HG03135 (cell line): Measurements from ENCODE around the gene OCSTAMP.

Experiments used
- ATAC-seq: cut with Tn5 transposase; IDR thresholded peaks from one replicate; pipeline ENCODE4 v1.9.1; 2021; ENCODE audit warnings: mild to moderate bottlenecking, moderate library complexity; ENCODE audit not compliant: unreplicated experiment

Gene OCSTAMP

DNA sequence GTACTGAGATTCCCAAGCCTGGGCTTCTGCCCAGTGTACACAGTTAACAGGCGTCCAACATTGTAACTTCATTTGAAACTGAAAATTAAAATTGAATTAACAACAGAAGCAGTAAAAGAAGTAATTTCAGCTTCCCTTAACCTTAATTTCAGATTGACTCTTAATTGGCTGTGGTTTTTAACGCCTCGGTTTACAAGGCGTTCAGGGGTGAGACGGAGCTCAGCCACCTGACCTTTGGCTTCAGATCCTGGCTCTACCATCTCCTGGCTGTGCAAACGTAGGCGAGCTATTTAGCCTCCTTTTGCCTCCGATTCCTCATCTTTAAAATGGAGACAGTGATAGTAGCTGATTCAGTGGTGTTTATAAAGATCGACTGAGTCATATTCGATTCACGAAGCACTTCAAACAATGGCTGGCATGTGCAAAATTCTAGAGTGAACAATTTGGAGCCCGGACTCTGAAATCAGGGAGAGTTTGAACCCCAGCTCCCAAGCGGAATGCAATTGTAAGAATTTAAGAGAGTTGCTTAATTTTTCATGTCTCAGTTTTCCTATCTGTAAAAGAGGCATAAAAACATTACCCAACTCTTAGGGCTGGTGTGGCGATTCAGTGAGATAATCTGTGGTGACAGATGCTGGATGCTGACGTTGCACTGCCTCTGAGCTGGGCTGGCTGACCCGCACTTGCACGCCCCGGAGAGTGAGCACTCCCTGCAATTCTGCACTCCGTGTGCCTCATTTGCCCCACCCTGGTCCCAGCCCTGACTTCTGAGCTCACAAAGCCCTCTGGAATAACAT lies 23.5 kb upstream of the OCSTAMP start:
- no peak for ATAC-seq

GRCh38 chr20:46573234-46573633 lies 22.8 kb upstream of the OCSTAMP start:
- ATAC-seq: no peak

- no peak for ATAC-seq
Measured at GRCh38 chr20:46572790-46573189, 22.3 kb upstream of the OCSTAMP start.

GRCh38 chr20:46572153-46572552 lies 21.7 kb upstream of the OCSTAMP start:
- ATAC-seq: no peak

DNA sequence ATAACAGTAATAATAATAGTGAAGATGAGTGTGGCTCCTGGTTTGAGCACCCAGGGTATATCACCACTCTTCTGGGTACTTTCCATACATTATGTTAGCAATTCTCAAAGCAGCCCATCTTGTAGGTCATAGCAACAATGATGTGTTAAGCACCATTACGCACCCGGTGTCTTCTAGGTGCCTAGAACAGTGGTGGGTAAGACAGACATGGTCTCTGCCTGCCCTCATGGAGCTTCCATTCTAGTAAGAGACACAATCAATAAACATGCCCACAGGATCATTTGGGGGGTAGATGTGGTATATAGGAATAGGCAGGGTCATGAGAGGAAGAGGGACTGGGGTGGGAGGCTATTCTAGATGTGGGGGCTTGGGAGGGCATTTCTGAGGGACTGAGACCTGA lies 21.0 kb upstream of the OCSTAMP start:
- no peak for ATAC-seq

DNA sequence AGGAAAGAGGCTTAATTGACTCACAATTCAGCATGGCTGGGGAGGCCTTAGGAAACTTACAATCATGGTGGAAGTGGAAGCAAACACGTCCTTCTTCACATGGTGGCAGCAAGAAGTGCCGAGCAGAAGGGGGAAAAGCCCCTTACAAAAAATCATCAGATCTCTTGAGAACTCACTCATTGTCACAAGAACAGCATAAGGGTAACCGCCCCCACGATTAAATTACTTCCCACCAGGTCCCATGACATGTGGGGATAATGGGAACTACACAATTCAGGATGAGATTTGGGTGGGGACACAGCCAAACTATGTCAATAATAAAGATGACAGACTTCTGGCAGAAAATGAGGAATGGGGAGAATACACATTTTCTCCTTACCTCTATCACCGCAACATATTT lies 20.5 kb upstream of the OCSTAMP start:
- ATAC-seq: no peak

- no peak for ATAC-seq
Measured at GRCh38 chr20:46569961-46570360, 19.5 kb upstream of the OCSTAMP start.

DNA sequence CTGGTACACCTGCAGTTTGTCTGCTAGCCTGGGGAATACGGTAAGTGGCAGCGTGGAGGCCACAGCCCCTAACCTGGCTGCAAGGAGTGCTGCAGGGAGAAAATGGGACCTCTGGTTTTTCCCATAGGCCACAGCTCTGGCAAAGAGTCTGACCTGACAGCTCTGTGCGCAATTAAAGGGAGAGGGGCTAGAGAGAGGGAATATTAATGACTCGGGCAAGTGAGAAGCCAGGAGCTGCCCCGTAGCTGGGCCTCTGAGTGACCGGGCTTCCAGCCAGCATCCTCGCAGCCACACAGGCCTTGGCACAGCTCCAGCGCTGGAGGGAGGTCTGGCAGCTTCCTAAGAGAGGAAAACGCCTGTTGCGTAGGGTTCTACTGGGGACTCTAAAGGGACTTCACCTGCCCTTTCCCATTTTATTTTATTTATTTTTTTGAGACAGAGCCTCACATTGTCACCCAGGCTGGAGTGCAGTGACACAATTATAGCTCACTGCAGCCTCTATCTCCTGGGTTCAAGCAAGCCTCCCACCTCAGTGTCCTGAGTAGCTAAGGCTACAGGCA lies 18.2 kb upstream of the OCSTAMP start:
- ATAC-seq: no peak

GRCh38 chr20:46566125-46566524 lies 15.7 kb upstream of the OCSTAMP start:
- no peak for ATAC-seq

DNA sequence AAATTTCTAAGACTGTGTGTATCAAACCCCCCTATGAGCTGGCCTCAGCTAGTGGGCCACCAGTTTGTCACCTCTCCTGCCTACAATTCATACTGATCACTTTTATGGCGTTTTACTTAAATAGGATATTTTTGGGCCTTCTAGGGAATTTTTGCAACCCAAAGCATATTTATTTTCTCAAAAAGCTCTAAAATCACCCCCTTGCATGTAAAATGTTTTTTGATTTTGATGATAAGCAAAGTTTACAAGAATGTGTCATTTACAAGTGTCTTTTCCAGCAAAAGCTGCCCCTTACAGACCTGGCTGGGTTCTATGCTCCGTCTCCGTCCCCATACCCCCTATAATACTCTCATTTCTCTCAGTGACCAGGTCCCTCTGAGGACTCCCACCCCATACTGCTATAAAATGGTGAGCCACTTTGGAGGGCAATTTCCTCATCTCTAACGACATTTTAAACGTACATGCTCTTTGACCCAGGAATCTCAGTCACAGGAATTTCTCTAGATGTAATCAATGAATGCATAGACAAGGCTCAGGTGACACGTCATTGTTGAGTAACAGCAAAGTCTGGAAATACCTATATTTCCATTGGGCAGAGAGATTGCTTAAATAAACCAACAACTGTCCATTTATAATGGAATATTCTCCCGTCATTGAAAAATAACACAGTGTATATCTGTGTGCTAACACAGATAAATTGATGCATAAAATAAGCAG lies 13.9 kb upstream of the OCSTAMP start:
- ATAC-seq: no peak

GRCh38 chr20:46563860-46564221 lies 13.4 kb upstream of the OCSTAMP start:
- no peak for ATAC-seq

DNA sequence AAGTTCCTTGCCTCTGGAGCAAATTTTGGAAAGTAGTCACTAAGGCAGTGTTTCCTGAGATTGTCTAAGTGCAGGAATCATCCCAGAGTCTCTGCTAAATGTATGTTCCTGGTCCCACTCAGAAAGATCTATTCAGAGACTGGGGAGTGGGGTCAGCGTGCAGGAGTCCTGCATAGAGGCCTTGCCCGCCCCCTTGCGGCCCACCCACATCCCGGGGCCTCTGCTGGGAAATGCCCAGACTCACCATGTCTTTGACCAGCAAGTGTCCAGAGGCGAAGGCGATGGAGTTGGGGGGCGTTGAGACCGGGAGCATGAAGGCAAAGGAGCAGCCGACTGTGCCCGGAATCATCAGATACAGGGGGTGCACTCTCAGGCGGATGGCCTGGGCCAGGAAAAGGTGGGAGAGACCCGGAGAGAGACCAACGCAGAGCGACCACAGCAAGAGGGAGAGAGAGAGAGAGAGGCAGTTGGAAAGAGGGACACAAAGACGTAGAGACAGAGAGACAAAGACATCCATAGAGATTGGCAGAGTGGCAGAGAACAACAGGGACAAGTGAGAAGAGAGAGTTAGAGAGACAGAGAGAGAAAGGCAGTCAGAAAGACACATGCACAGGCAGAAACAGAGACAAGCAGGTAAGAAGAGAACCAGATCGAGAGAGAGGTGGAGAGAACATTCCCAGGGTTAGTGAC lies 12.9 kb upstream of the OCSTAMP start:
- ATAC-seq: no peak

- no peak for ATAC-seq
Measured at GRCh38 chr20:46562373-46563169, 12.1 kb upstream of the OCSTAMP start.

DNA sequence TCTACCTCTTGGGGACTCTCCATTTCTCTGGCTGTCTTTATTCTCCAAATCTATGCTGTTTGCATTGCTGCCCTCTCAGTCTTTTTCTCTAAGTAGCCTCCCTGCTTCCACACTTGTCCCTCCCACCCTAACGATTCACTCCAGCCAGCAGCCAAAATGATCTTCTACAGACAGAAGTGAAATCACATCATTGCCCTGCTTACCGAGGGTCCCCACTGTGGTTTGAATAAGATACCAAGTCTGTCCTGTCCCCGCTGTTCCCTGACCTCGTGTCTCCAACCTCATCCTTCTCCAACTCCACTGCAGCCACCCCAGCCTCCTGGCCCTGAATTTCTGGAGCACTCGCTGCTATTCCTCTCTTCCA lies 11.5 kb upstream of the OCSTAMP start:
- ATAC-seq: no peak

DNA sequence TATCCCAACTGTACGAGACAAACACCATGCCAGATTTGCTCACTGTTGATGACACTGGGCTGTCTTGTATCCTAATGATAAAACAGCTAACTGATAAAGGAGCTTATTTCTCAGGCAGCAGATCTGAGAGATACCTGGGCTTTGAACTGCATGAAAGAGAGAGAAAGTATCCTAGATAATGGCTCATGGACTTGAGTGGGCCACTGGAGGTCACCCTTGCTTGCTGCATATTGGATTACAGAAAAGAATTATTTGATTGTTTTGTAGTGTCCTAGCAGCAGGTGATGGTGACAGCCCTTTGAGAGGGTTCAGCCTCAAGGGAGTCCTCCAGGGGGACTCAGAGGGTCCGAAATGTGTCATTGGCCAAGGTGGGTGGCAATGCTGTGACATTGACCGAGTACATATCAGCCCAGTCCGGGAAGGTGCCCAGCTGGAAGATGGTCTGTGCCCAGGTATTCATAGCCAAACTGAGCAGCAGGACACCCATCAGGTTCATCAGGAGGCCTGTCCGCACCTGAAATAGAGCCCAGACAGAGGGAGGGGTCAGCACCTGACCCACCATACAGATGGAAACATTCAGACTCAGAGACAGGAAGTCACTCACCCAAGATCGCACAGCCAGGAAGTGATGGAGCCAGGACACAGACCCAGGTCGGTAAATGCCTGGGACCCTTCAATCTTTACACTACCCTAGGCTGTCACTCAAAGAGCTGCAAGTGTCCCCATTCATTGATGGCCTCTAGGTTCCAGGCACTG lies 9.4 kb upstream of the OCSTAMP start:
- no peak for ATAC-seq

DNA sequence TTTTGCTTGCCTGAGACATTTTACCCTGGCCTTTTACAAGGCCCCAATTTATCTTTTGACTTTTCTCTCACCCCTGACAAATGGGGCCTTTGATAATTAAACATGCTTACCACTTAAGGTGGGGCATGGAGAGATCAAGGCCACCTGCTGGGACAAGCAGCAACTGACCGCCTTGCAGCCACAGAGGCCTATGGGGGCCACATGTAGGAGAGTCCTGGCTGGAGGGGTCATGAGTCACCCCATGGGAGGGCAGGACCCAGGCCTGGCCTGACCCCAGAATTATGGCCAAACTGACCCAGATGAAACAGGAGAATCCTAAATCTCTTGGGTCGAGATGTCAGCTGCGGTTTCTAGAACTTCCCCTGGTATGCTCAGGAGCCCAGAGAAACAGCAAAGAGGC lies 8.5 kb upstream of the OCSTAMP start:
- ATAC-seq: no peak

GRCh38 chr20:46558511-46558959 lies 8.1 kb upstream of the OCSTAMP start:
- ATAC-seq: no peak

- ATAC-seq: no peak
Measured at GRCh38 chr20:46557231-46557956, 6.9 kb upstream of the OCSTAMP start.

DNA sequence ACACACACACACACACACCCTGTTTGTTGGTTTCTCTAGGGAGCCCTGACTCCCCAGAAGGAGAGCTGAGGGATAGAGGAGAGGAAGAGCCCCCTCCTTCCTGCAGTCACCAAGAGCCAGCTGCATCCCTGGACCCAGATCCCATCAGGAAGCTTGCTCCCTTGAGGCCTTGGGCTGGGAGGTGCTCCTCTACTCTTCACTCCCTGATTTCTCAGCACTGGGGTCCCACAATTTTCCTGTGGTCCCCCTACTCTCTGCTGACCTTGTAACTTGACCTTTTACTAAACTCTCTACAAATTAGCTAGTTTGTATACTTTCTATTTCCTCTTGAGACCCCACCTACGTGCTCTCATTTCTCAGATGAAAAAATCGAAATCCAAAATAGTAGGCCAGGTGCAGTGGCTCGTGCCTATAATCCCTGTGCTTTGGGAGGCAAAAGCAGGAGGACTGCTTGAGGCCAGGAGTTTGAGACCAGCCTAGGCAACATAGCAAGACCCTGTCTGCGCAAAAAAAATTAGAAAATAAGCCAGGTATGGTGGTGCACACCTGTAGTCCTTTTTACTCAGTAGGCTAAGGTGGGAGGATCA lies 5.0 kb upstream of the OCSTAMP start:
- no peak for ATAC-seq
